A673 (cell line): ENCODE measurements around the gene ANP32E. TPM values are rescaled to one million over a fixed set of nuclear protein-coding genes. Genes with fewer than 3 reads are reported as not detected.
A peak's percentile ranks its signal among the peaks of the same experiment; 100 is the strongest.
"Not testable (repeated sequence)": the region's sequence is repeated elsewhere in the genome, so short reads cannot be mapped to it uniquely, and the experiment has no call there.

Source experiments
- BruUV-seq: library from RNA; stranded (reverse); fragments of 400-500 nt; replicated peaks from 2 replicates; lab custom pipeline; 2021; lab: Mats Ljungman, UMichigan
- CTCF ChIA-PET: fragments of 300-600 bp; sonication (Branson Sonifier 250); formaldehyde crosslinking; loops from one replicate; lab custom pipeline; 2022; ENCODE audit warnings: antibody characterized with exemption; lab: Charles Lee
- POLR2A ChIA-PET: fragments of 300-600 bp; sonication (Branson Sonifier 250); formaldehyde crosslinking; loops from one replicate; lab custom pipeline; 2022; ENCODE audit warnings: antibody characterized with exemption; ENCODE audit not compliant: low non-redundant PET; lab: Charles Lee
- DNase-seq: peaks from one replicate; pipeline ENCODE4 v3.0.0-alpha.2; 2015; ENCODE audit warnings: low spot score
- H3K27ac ChIP-seq: fragments of 200-600 bp; sonication (generic); 2 replicates; pipeline ENCODE4 v1.5.1; 2016; ENCODE audit warnings: mixed run types, low read depth, mild to moderate bottlenecking, mixed read lengths, antibody characterized with exemption, low read length; ENCODE audit not compliant: poor library complexity, severe bottlenecking
- H3K27me3 ChIP-seq: fragments of 200-600 bp; sonication (generic); replicated peaks from 2 replicates; pipeline ENCODE4 v1.6.1; 2017; ENCODE audit warnings: mixed run types, low read depth, mild to moderate bottlenecking, mixed read lengths, antibody characterized with exemption, low read length; ENCODE audit not compliant: insufficient read depth, poor library complexity
- H3K36me3 ChIP-seq: fragments of 200-600 bp; sonication (generic); 2 replicates; pipeline ENCODE4 v1.6.1; 2016; ENCODE audit warnings: mixed run types, mild to moderate bottlenecking, mixed read lengths, antibody characterized with exemption, low read length; ENCODE audit not compliant: insufficient read depth, poor library complexity, severe bottlenecking
- H3K4me1 ChIP-seq: fragments of 200-600 bp; sonication (generic); 2 replicates; pipeline ENCODE4 v1.6.1; 2017; ENCODE audit warnings: mixed run types, mild to moderate bottlenecking, mixed read lengths, antibody characterized with exemption, low read length; ENCODE audit not compliant: insufficient read depth, poor library complexity, severe bottlenecking
- H3K4me3 ChIP-seq: fragments of 200-600 bp; sonication (generic); 2 replicates; pipeline ENCODE4 v1.5.1; 2016; ENCODE audit warnings: low read depth, mixed run types, mild to moderate bottlenecking, mixed read lengths, low read length; ENCODE audit not compliant: poor library complexity, severe bottlenecking
- H3K9me3 ChIP-seq: fragments of 200-600 bp; sonication (generic); 2 replicates; pipeline ENCODE4 v1.6.1; 2016; ENCODE audit warnings: mixed run types, low read depth, mild to moderate bottlenecking, mixed read lengths, antibody characterized with exemption, low read length; ENCODE audit not compliant: poor library complexity, severe bottlenecking
- EZH2 ChIP-seq: fragments of 200-600 bp; sonication (generic); IDR thresholded peaks from 2 replicates; pipeline ENCODE4 v1.6.1; 2017; ENCODE audit warnings: borderline replicate concordance, low read depth, mild to moderate bottlenecking, mixed read lengths, antibody characterized with exemption, low read length; ENCODE audit not compliant: poor library complexity, severe bottlenecking
- intact Hi-C: fragments of 100-400 bp; cut with micrococcal nuclease; formaldehyde crosslinking; loops from one replicate; pipeline ENCODE4 v1.10.0; 2022; ENCODE audit not compliant: unreplicated experiment
- total RNA-seq: library from RNA; stranded (reverse); gene quantifications from 2 replicates; pipeline ENCODE4 v1.2.3, GENCODE V29; 2021
- TF ChIP-seq, protein P1 (sequence below): fragments of 300-800, 200-600 bp; sonication (generic); conservative IDR thresholded peaks from 2 replicates; pipeline ENCODE4 v1.5.1; 2017; ENCODE audit warnings: low read depth, mild to moderate bottlenecking, antibody characterized with exemption, low read length, moderate library complexity, mixed read lengths

ANP32E gene
- total RNA-seq, 1 experiment from 2014 or later: 153 TPM

DNA sequence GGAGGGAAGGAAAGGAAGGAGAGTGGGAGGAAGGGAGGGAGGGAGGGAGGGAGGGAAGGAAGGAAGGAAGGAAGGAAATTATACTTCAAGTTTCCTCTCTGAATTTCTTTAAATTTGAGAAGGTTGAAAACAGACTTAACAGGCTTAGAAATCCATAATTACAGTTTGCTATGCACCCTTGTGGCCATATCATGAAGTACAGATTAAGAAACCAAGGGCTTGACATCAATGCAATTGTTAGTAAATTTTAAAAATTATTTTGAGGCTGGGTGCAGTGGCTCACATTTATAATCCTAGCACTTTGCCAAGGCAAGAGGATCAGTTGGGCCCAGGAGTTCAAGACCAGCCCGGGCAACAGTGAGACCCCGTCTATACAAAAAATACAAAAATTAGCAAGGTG, 14.4 kb downstream of the ANP32E start:
- Histone ChIP-seq H3K27me3 (no peaks in the 10 kb centered on the region), H3K36me3 (peaks cover 71% of the 10 kb centered on the region), H3K4me3 (no peak overlapping the region), H3K9me3 (no peaks in the 10 kb centered on the region), H3K4me1 (peaks cover 5% of the 10 kb centered on the region), H3K27ac (no peak overlapping the region)
- peak; percentile 67 for DNase-seq
- ChIA-PET POLR2A (no interaction called here), CTCF (interaction anchor here (0.6 kb wide), 1 partner anchor 35 kb away, joined by 3 read pairs; no protein-coding TSS in a partner anchor)
- no peak for TF ChIP-seq EZH2
- TF ChIP-seq, protein P1, sequence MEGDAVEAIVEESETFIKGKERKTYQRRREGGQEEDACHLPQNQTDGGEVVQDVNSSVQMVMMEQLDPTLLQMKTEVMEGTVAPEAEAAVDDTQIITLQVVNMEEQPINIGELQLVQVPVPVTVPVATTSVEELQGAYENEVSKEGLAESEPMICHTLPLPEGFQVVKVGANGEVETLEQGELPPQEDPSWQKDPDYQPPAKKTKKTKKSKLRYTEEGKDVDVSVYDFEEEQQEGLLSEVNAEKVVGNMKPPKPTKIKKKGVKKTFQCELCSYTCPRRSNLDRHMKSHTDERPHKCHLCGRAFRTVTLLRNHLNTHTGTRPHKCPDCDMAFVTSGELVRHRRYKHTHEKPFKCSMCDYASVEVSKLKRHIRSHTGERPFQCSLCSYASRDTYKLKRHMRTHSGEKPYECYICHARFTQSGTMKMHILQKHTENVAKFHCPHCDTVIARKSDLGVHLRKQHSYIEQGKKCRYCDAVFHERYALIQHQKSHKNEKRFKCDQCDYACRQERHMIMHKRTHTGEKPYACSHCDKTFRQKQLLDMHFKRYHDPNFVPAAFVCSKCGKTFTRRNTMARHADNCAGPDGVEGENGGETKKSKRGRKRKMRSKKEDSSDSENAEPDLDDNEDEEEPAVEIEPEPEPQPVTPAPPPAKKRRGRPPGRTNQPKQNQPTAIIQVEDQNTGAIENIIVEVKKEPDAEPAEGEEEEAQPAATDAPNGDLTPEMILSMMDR: peak; percentile 60
- BruUV-seq: no TSS peak
- intact Hi-C loops: loop anchor here (2.0 kb wide), 1 partner anchor 13 kb away; no protein-coding TSS in a partner anchor

GRCh38 chr1:150215855-150216254, 20.1 kb downstream of the ANP32E start:
- H3K36me3 ChIP-seq: peaks cover 27% of the 10 kb centered on the region
- intact Hi-C loops, H3K4me3 ChIP-seq, H3K27ac ChIP-seq, DNase-seq, H3K9me3 ChIP-seq, BruUV-seq, POLR2A ChIA-PET, H3K27me3 ChIP-seq: not testable (repeated sequence)
- CTCF ChIA-PET: interaction anchor here (0.6 kb wide), 1 partner anchor 10 kb away, joined by 8 read pairs; no protein-coding TSS in a partner anchor
- peaks cover 13% of the 10 kb centered on the region for H3K4me1 ChIP-seq

- Histone ChIP-seq H3K4me3 (peak overlapping the region; percentile 44), H3K27ac (peak overlapping the region; percentile 74), H3K36me3 (peaks cover 10% of the 10 kb centered on the region), H3K4me1 (peaks cover 13% of the 10 kb centered on the region)
- intact Hi-C loops, H3K27me3 ChIP-seq, CTCF ChIA-PET, POLR2A ChIA-PET, H3K9me3 ChIP-seq, DNase-seq: not testable (repeated sequence)
- BruUV-seq: TSS peak; percentile 89
Measured at GRCh38 chr1:150214099-150214756, 21.7 kb downstream of the ANP32E start.

GRCh38 chr1:150213170-150214098, 22.5 kb downstream of the ANP32E start:
- H3K9me3 ChIP-seq: no peaks in the 10 kb centered on the region
- TSS peak; percentile 82 for BruUV-seq
- intact Hi-C loops: no loop called here

More at GRCh38 chr1:150213170-150214098, 22.5 kb downstream of the ANP32E start:
- H3K27me3 ChIP-seq: no peaks in the 10 kb centered on the region
- ChIA-PET POLR2A (no interaction called here), CTCF (no interaction called here)
- peak overlapping the region; percentile 74 for H3K27ac ChIP-seq
- H3K4me3 ChIP-seq: peak overlapping the region; percentile 44
- peak; percentile 97 for DNase-seq
- H3K4me1 ChIP-seq: peaks cover 13% of the 10 kb centered on the region
- peaks cover 9% of the 10 kb centered on the region for H3K36me3 ChIP-seq
- TF ChIP-seq, protein P1: peak; percentile 73
- TF ChIP-seq EZH2: no peak
